Glomerular endothelial cell (primary cell): ENCODE measurements around the gene SHB. TPM values are rescaled to one million over a fixed set of nuclear protein-coding genes. Genes with fewer than 3 reads are reported as not detected.
A peak's percentile ranks its signal among the peaks of the same experiment; 100 is the strongest.

Source experiments
- DNase-seq: peaks from one replicate; pipeline ENCODE4 v3.0.0-alpha.2; 2011; ENCODE audit warnings: low read depth, low spot score; ENCODE audit errors: extremely low read depth
- total RNA-seq: library from RNA; depleted of rRNA; stranded (reverse); fragments of >200 nt; gene quantifications from 2 replicates; pipeline ENCODE4 v1.2.3, GENCODE V29; 2015

SHB gene
- total RNA-seq, 1 donor from 2014 or later, result 42.8 TPM

- no peak for DNase-seq
Observed at GRCh38 chr9:37942621-37943344, 126.2 kb downstream of the SHB start.

GRCh38 chr9:37941253-37941652 lies 127.8 kb downstream of the SHB start:
- DNase-seq, result no peak

- DNase-seq, result no peak
Observed at GRCh38 chr9:37939575-37940095, 129.4 kb downstream of the SHB start.

- peak; percentile 50 for DNase-seq
Observed at GRCh38 chr9:37938121-37938891, 130.7 kb downstream of the SHB start.

GRCh38 chr9:37937366-37937765 lies 131.7 kb downstream of the SHB start:
- no peak for DNase-seq

GRCh38 chr9:37936965-37937364 lies 132.1 kb downstream of the SHB start:
- DNase-seq, result no peak

GRCh38 chr9:37936376-37936775 lies 132.7 kb downstream of the SHB start:
- DNase-seq, result no peak

GRCh38 chr9:37935096-37935495 lies 133.9 kb downstream of the SHB start:
- DNase-seq, result no peak

GRCh38 chr9:37931592-37931991 lies 137.4 kb downstream of the SHB start:
- DNase-seq, result no peak

- DNase-seq, result peak; percentile 61
Observed at GRCh38 chr9:37929441-37929895, 139.6 kb downstream of the SHB start.

GRCh38 chr9:37928552-37929430 lies 140.2 kb downstream of the SHB start:
- DNase-seq, result no peak

- no peak for DNase-seq
Observed at GRCh38 chr9:37927601-37928551, 141.2 kb downstream of the SHB start.

GRCh38 chr9:37927132-37927531 lies 141.9 kb downstream of the SHB start:
- DNase-seq, result no peak

- DNase-seq, result no peak
Observed at GRCh38 chr9:37926737-37927118, 142.3 kb downstream of the SHB start.

- no peak for DNase-seq
Observed at GRCh38 chr9:37925786-37926736, 143.0 kb downstream of the SHB start.

GRCh38 chr9:37925006-37925405 lies 144.0 kb downstream of the SHB start:
- DNase-seq, result no peak

- DNase-seq, result no peak
Observed at GRCh38 chr9:37924538-37924937, 144.5 kb downstream of the SHB start.

- DNase-seq, result no peak
Observed at GRCh38 chr9:37923796-37924427, 145.1 kb downstream of the SHB start.
